GM13977 (cell line): ENCODE data around the gene SORL1.

Source experiments
- DNase-seq: peaks from one replicate; pipeline ENCODE4 v3.0.0; 2012; ENCODE audit warnings: low spot score
- CTCF ChIP-seq: IDR thresholded peaks from 2 replicates; pipeline ENCODE4 v1.5.1; 2012; ENCODE audit warnings: mild to moderate bottlenecking, control low read depth; ENCODE audit not compliant: insufficient read depth; ENCODE audit errors: extremely low read depth, missing control alignments
- in situ Hi-C: fragments of 300-500 bp; cut with MboI; formaldehyde crosslinking; loops from one replicate; pipeline ENCODE4 v1.12.0; 2022; ENCODE audit warnings: low sequenced_read_pairs, low pct_unique_long_range_greater_than_20kb, mixed read lengths, inconsistent platforms; ENCODE audit not compliant: unreplicated experiment

The SORL1 gene

GRCh38 chr11:121412711-121413415 lies 39.3 kb upstream of the SORL1 start:
- TF ChIP-seq CTCF, result no peak
- in situ Hi-C loops, result no loop called here
- no peak for DNase-seq

- in situ Hi-C loops, result no loop called here
- TF ChIP-seq CTCF, result no peak
- DNase-seq, result no peak
Observed at GRCh38 chr11:121414141-121414913, 37.8 kb upstream of the SORL1 start.

- no peak for TF ChIP-seq CTCF
- DNase-seq, result no peak
Observed at GRCh38 chr11:121415856-121416255, 36.3 kb upstream of the SORL1 start.

GRCh38 chr11:121417055-121417551 lies 35.0 kb upstream of the SORL1 start:
- DNase-seq, result no peak
- TF ChIP-seq CTCF, result no peak
- in situ Hi-C loops, result no loop called here

More at GRCh38 chr11:121415856-121416255, 36.3 kb upstream of the SORL1 start:
- in situ Hi-C loops, result no loop called here

- no peak for TF ChIP-seq CTCF
- DNase-seq, result no peak
- in situ Hi-C loops, result no loop called here
Observed at GRCh38 chr11:121417607-121418006, 34.5 kb upstream of the SORL1 start.

- in situ Hi-C loops, result no loop called here
- DNase-seq, result no peak
Observed at GRCh38 chr11:121418625-121419114, 33.4 kb upstream of the SORL1 start.

More at GRCh38 chr11:121418625-121419114, 33.4 kb upstream of the SORL1 start:
- TF ChIP-seq CTCF, result no peak
